ENCODE results near the gene EEFSEC. TPM values are rescaled to one million over a fixed set of nuclear protein-coding genes. Genes with fewer than 3 reads are reported as not detected.

EEFSEC gene
- polyA plus RNA-seq, 1 donor (not counting 4 experiments of a cell fraction or from before 2014, with no cell fraction given): 8.7 TPM

DNA sequence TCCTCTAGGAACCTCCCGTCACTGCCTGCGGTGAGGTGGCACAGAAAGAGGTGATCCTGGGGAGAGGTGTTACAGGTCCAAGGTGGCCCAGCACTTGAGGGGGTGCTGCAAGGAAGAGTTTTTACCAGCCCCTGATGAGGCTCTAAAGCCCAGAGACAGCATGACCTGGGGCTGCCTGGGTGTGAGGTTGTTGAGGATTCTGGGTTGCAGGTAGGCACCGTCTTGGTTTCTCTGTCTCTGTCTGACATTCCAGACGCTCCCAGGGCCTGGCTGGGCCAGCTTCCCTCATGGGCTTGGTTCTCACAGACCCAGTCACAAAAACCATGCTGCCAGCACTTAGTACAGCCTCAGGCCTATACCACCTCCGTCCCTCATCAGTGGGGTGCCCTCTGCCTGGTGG, 282.3 kb downstream of the EEFSEC start:
- DNase-seq (ENCODE audit: low read depth, low spot score): no peak
- H3K9me1 ChIP-seq (ENCODE audit: control insufficient read depth, extremely low read depth, insufficient read depth, low read length): no peaks in the 10 kb centered on the region
- peaks cover 3% of the 10 kb centered on the region for H4K20me1 ChIP-seq (ENCODE audit: control insufficient read depth, extremely low read depth, insufficient read depth, low read length)
- dilution Hi-C loops (cut with MboI; ENCODE audit: extremely low pct_ligation_motif_present, low sequenced_read_pairs): no loop called here
- TF ChIP-seq CTCF (optimal IDR thresholded peaks at IDR 0.05 in 1 of 3, IDR thresholded peaks at IDR 0.05 in 1 of 3, conservative IDR thresholded peaks at IDR 0.05 in 1 of 3; ENCODE audit: extremely low read depth in 1 of 3, insufficient read depth in 2 of 3, low read length in 3 of 3): no peak
- no peak for TF ChIP-seq EZH2 (IDR thresholded peaks at IDR 0.05; ENCODE audit: low read length)
- no peaks in the 10 kb centered on the region for H3K79me2 ChIP-seq (ENCODE audit: control insufficient read depth, insufficient read depth, low read length)
- no peak overlapping the region for H3K27ac ChIP-seq (ENCODE audit: control insufficient read depth, insufficient read depth, low read length)
- H3K4me1 ChIP-seq (ENCODE audit: control insufficient read depth, extremely low read depth, insufficient read depth, low read length): no peaks in the 10 kb centered on the region
- H2AFZ ChIP-seq (ENCODE audit: control insufficient read depth, low read length): no peak overlapping the region
- no peak overlapping the region for H3K4me2 ChIP-seq (ENCODE audit: control insufficient read depth, extremely low read depth, insufficient read depth, low read depth, low read length)
- FAIRE-seq: no peak
- H3K9ac ChIP-seq (ENCODE audit: control insufficient read depth, extremely low read depth, insufficient read depth, low read length): no peak overlapping the region
- H3K4me3 ChIP-seq (ENCODE audit: control insufficient read depth in 2 of 3, extremely low read depth in 1 of 3, insufficient read depth in 2 of 3, low read depth in 1 of 3, low read length in 3 of 3): no peak overlapping the region
- no peaks in the 10 kb centered on the region for H3K36me3 ChIP-seq (ENCODE audit: control insufficient read depth in 2 of 2, extremely low read depth in 1 of 2, insufficient read depth in 2 of 2, low read length in 2 of 2)
- H3K9me3 ChIP-seq (ENCODE audit: control insufficient read depth, low read depth, low read length): no peaks in the 10 kb centered on the region
- H3K27me3 ChIP-seq (ENCODE audit: control insufficient read depth, extremely low read depth, insufficient read depth, low read length): peaks cover 52% of the 10 kb centered on the region

DNA sequence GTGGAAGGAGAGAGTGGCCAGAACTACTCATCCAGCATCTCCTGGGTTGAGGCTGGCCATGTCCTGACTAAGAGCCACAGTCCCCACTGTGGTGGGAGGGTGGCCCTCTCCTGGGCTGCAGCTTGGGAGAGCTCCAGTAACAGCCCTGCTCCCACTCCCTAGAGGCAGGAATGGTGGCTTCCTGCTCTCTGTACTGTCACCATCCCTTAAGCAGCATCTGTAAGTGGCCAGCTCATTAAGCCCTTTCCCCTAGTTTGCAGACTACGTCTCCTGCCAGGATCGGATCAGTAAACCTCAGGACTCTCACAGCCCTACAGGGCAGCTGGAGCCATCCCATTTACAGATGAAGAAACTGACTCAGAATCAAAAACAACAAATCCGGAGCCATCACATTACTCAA, 282.9 kb downstream of the EEFSEC start:
- DNase-seq (ENCODE audit: low read depth, low spot score) (no peak), FAIRE-seq (no peak)
- H4K20me1 ChIP-seq (ENCODE audit: control insufficient read depth, extremely low read depth, insufficient read depth, low read length): peaks cover 3% of the 10 kb centered on the region
- H3K4me2 ChIP-seq (ENCODE audit: control insufficient read depth, extremely low read depth, insufficient read depth, low read depth, low read length): no peak overlapping the region
- H3K79me2 ChIP-seq (ENCODE audit: control insufficient read depth, insufficient read depth, low read length): no peaks in the 10 kb centered on the region
- H3K4me1 ChIP-seq (ENCODE audit: control insufficient read depth, extremely low read depth, insufficient read depth, low read length): no peaks in the 10 kb centered on the region
- TF ChIP-seq EZH2 (IDR thresholded peaks at IDR 0.05; ENCODE audit: low read length) (no peak), CTCF (optimal IDR thresholded peaks at IDR 0.05 in 1 of 3, IDR thresholded peaks at IDR 0.05 in 1 of 3, conservative IDR thresholded peaks at IDR 0.05 in 1 of 3; ENCODE audit: extremely low read depth in 1 of 3, insufficient read depth in 2 of 3, low read length in 3 of 3) (no peak)
- H3K9me1 ChIP-seq (ENCODE audit: control insufficient read depth, extremely low read depth, insufficient read depth, low read length): no peaks in the 10 kb centered on the region
- no peak overlapping the region for H3K4me3 ChIP-seq (ENCODE audit: control insufficient read depth in 2 of 3, extremely low read depth in 1 of 3, insufficient read depth in 2 of 3, low read depth in 1 of 3, low read length in 3 of 3)
- H3K36me3 ChIP-seq (ENCODE audit: control insufficient read depth in 2 of 2, extremely low read depth in 1 of 2, insufficient read depth in 2 of 2, low read length in 2 of 2): no peaks in the 10 kb centered on the region
- peaks cover 51% of the 10 kb centered on the region for H3K27me3 ChIP-seq (ENCODE audit: control insufficient read depth, extremely low read depth, insufficient read depth, low read length)
- no peak overlapping the region for H2AFZ ChIP-seq (ENCODE audit: control insufficient read depth, low read length)
- dilution Hi-C loops (cut with MboI; ENCODE audit: extremely low pct_ligation_motif_present, low sequenced_read_pairs): no loop called here
- no peaks in the 10 kb centered on the region for H3K9me3 ChIP-seq (ENCODE audit: control insufficient read depth, low read depth, low read length)
- no peak overlapping the region for H3K27ac ChIP-seq (ENCODE audit: control insufficient read depth, insufficient read depth, low read length)
- no peak overlapping the region for H3K9ac ChIP-seq (ENCODE audit: control insufficient read depth, extremely low read depth, insufficient read depth, low read length)
